Measurements from ENCODE around the gene MPG. TPM values are rescaled to one million over a fixed set of nuclear protein-coding genes. Genes with fewer than 3 reads are reported as not detected.
A peak's percentile ranks its signal among the peaks of the same experiment; 100 is the strongest.

Gene MPG
- total RNA-seq, 1 experiment from 2014 or later = 85.7 TPM

DNA sequence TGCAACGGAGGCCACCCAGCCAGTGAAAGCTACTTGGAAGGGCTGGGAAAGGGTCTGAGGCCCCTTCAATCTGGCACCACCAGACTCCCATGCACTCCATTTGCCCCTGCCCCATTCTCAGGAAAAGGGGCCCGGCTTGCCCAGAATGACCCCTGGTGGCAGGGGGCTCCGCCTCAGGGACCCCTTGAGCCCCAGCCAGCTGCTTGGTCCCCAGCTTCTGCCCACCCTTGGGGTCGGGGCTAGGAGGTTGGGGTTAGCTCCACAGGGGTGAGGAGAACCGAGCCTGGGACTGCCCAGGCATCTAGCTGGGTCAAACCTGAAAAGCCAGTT is 6.8 kb upstream of the MPG start:
- intact Hi-C loops (cut with micrococcal nuclease; ENCODE audit: unreplicated experiment) = no loop called here
- Histone ChIP-seq H3K4me1 (ENCODE audit: control insufficient read depth, insufficient read depth, low read length) (peaks cover 59% of the 10 kb centered on the region), H3K9me3 (ENCODE audit: control insufficient read depth, insufficient read depth, low read depth, low read length) (no peaks in the 10 kb centered on the region), H3K36me3 (ENCODE audit: control insufficient read depth, insufficient read depth, low read length) (no peaks in the 10 kb centered on the region), H3K27me3 (ENCODE audit: control insufficient read depth, insufficient read depth, low read length) (no peaks in the 10 kb centered on the region), H3K4me3 (ENCODE audit: low read depth in 2 of 2, low read length in 2 of 2) (peak overlapping the region; percentile 65 to 72), H3K27ac (ENCODE audit: low read length) (peak overlapping the region; percentile 71)
- in situ Hi-C loops (cut with HindIII; ENCODE audit: low pct_unique_long_range_greater_than_20kb, low sequenced_read_pairs) = no loop called here
- no peak for TF ChIP-seq SIN3A (IDR thresholded peaks at IDR 0.05; ENCODE audit: borderline replicate concordance, insufficient read depth, low read depth, low read length)
- TF ChIP-seq, protein P1, sequence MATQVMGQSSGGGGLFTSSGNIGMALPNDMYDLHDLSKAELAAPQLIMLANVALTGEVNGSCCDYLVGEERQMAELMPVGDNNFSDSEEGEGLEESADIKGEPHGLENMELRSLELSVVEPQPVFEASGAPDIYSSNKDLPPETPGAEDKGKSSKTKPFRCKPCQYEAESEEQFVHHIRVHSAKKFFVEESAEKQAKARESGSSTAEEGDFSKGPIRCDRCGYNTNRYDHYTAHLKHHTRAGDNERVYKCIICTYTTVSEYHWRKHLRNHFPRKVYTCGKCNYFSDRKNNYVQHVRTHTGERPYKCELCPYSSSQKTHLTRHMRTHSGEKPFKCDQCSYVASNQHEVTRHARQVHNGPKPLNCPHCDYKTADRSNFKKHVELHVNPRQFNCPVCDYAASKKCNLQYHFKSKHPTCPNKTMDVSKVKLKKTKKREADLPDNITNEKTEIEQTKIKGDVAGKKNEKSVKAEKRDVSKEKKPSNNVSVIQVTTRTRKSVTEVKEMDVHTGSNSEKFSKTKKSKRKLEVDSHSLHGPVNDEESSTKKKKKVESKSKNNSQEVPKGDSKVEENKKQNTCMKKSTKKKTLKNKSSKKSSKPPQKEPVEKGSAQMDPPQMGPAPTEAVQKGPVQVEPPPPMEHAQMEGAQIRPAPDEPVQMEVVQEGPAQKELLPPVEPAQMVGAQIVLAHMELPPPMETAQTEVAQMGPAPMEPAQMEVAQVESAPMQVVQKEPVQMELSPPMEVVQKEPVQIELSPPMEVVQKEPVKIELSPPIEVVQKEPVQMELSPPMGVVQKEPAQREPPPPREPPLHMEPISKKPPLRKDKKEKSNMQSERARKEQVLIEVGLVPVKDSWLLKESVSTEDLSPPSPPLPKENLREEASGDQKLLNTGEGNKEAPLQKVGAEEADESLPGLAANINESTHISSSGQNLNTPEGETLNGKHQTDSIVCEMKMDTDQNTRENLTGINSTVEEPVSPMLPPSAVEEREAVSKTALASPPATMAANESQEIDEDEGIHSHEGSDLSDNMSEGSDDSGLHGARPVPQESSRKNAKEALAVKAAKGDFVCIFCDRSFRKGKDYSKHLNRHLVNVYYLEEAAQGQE (IDR thresholded peaks at IDR 0.05; ENCODE audit: insufficient read depth in 1 of 2, low read depth in 2 of 2, low read length in 1 of 2) = no peak
- ChIA-PET POLR2A (no interaction called here), CTCF (interaction anchor here (0.9 kb wide), 1 partner anchor 26 kb away, joined by 3 read pairs; no protein-coding TSS in a partner anchor)
- BruUV-seq (replicated peaks) = TSS peak; percentile 54
- DNase-seq (ENCODE audit: low read depth, low spot score) (no peak), ATAC-seq (no peak)

DNA sequence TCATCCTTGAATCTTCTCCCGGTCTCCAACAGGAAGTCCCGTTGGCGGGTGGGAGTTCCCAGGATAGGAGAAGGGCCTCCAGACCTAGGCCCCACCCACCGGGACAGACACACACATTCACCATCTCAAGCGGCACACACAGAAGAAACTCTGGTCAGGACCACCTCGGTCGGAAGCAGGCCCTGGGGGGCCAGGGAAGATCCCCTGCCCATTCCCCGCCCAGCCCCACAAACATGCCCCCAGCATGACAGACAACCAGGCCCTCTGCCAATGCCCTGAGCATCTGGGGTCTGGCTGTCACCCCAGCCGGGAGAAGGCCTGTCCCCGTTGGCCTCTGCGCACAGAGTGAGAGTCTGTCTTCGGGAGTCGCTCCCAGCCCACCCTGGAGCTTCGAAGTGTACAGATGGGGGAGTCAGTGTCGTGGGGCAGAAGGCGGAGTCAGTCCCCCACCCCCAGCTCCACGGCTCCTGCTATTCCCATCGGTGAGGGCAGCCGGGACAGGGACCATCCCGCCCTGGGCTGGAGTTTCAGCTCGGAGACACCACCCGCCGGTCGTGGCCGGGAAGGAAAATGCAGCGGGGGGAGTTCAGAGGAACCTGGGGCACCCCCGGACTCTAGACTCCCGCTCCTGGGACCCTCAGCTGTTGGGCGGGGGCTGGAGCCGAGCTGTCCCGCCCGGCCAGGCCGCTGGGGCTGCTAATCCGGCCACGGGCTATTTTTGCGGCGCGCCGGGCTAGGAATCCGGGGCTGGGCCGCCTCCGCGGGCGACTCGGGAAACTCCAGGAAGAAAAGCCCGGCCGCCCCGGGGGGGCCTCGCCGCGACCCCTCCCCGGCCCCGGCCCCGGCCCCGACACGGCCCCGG is 6.3 kb upstream of the MPG start:
- Histone ChIP-seq H3K36me3 (ENCODE audit: control insufficient read depth, insufficient read depth, low read length) (no peaks in the 10 kb centered on the region), H3K9me3 (ENCODE audit: control insufficient read depth, insufficient read depth, low read depth, low read length) (no peaks in the 10 kb centered on the region), H3K27me3 (ENCODE audit: control insufficient read depth, insufficient read depth, low read length) (no peaks in the 10 kb centered on the region), H3K4me3 (ENCODE audit: low read depth in 2 of 2, low read length in 2 of 2) (peak overlapping the region; percentile 65 to 72), H3K4me1 (ENCODE audit: control insufficient read depth, insufficient read depth, low read length) (peaks cover 62% of the 10 kb centered on the region), H3K27ac (ENCODE audit: low read length) (peak overlapping the region; percentile 71)
- ChIA-PET POLR2A (no interaction called here), CTCF (interaction anchor here (0.9 kb wide), 1 partner anchor 25 kb away, joined by 3 read pairs; no protein-coding TSS in a partner anchor)
- in situ Hi-C loops (cut with HindIII; ENCODE audit: low pct_unique_long_range_greater_than_20kb, low sequenced_read_pairs) = no loop called here
- ATAC-seq = peak; percentile 64
- intact Hi-C loops (cut with micrococcal nuclease; ENCODE audit: unreplicated experiment) = no loop called here
- BruUV-seq (replicated peaks) = no TSS peak
- no peak for DNase-seq (ENCODE audit: low read depth, low spot score)
- TF ChIP-seq, protein P1 (IDR thresholded peaks at IDR 0.05; ENCODE audit: insufficient read depth in 1 of 2, low read depth in 2 of 2, low read length in 1 of 2) = no peak
- TF ChIP-seq TCF7L2 (IDR thresholded peaks at IDR 0.05; ENCODE audit: low read depth, low read length) (no peak), POLR2AphosphoS5 (IDR thresholded peaks at IDR 0.05; ENCODE audit: low read depth, low read length) (0 out of 2 replicates have a peak, but pooled peaks have one; percentile 42)
